OCI-LY1 (cell line): ENCODE results near the gene TIMM8B.

ENCODE experiments used
- H2AFZ ChIP-seq: fragments of 200-600 bp; sonication (generic), shearing (Covaris generic); 2 replicates; pipeline ENCODE4 v1.6.0; 2014; ENCODE audit warnings: antibody characterized with exemption, mild to moderate bottlenecking, low read length
- H3F3A ChIP-seq: fragments of 200-600 bp; sonication (generic), shearing (Covaris generic); 2 replicates; pipeline ENCODE4 v1.6.0; 2014; ENCODE audit warnings: mild to moderate bottlenecking, antibody characterized with exemption, low read length, moderate library complexity; ENCODE audit not compliant: insufficient read depth
- H3K27ac ChIP-seq: fragments of 200-600 bp; sonication (generic); 2 replicates; pipeline ENCODE4 v1.5.1; 2014; ENCODE audit warnings: low read length, mixed run types, mild to moderate bottlenecking, low read depth; ENCODE audit not compliant: poor library complexity, severe bottlenecking
- H3K27me3 ChIP-seq: fragments of 200-600 bp; sonication (generic); 2 replicates; pipeline ENCODE4 v1.6.0; 2014; ENCODE audit warnings: antibody characterized with exemption, mild to moderate bottlenecking, low read length, moderate library complexity; ENCODE audit not compliant: insufficient read depth
- H3K36me3 ChIP-seq: fragments of 200-600 bp; sonication (generic); 2 replicates; pipeline ENCODE4 v1.6.1; 2014; ENCODE audit warnings: mild to moderate bottlenecking, antibody characterized with exemption, low read length, moderate library complexity, mixed read lengths; ENCODE audit not compliant: insufficient read depth
- H3K4me1 ChIP-seq: fragments of 200-600 bp; sonication (generic); 2 replicates; pipeline ENCODE4 v1.5.1; 2014; ENCODE audit warnings: mild to moderate bottlenecking, low read length, moderate library complexity; ENCODE audit not compliant: insufficient read depth, severe bottlenecking
- H3K4me2 ChIP-seq: fragments of 200-600 bp; sonication (generic), shearing (Covaris generic); 2 replicates; pipeline ENCODE4 v1.6.1; 2014; ENCODE audit warnings: low read length
- H3K4me3 ChIP-seq: fragments of 200-600 bp; sonication (generic); 2 replicates; pipeline ENCODE4 v1.5.1; 2014; ENCODE audit warnings: low read length, low read depth, mild to moderate bottlenecking, mixed read lengths; ENCODE audit not compliant: poor library complexity, severe bottlenecking
- H3K79me2 ChIP-seq: fragments of 200-600 bp; shearing (Covaris generic); 2 replicates; pipeline ENCODE4 v1.6.1; 2016; ENCODE audit warnings: mixed run types, low read length, mixed read lengths; ENCODE audit not compliant: insufficient read depth
- H3K9ac ChIP-seq: fragments of 200-600 bp; sonication (generic), shearing (Covaris generic); 2 replicates; pipeline ENCODE4 v1.6.1; 2014; ENCODE audit warnings: mild to moderate bottlenecking, low read length, mixed read lengths
- H3K9me2 ChIP-seq: fragments of 200-600 bp; sonication (generic), shearing (Covaris generic); 2 replicates; pipeline ENCODE4 v1.6.1; 2014; ENCODE audit warnings: low read depth, mild to moderate bottlenecking, low read length, mixed read lengths
- H3K9me3 ChIP-seq: fragments of 200-600 bp; shearing (Covaris generic); 2 replicates; pipeline ENCODE4 v1.6.1; 2014; ENCODE audit warnings: low read length, mixed read lengths
- H4K20me1 ChIP-seq: fragments of 200-600 bp; sonication (generic), shearing (Covaris generic); 2 replicates; pipeline ENCODE4 v1.6.0; 2016; ENCODE audit warnings: mild to moderate bottlenecking, low read length; ENCODE audit not compliant: insufficient read depth
- EZH2 ChIP-seq: fragments of 200-600 bp; sonication (generic), shearing (Covaris generic); IDR thresholded peaks from 2 replicates; pipeline ENCODE4 v1.8.0; 2017; ENCODE audit warnings: borderline replicate concordance, mixed run types, mild to moderate bottlenecking, antibody characterized with exemption, low read length, moderate library complexity, mixed read lengths
- TF ChIP-seq, protein P1 (sequence below): fragments of 200-600 bp; sonication (generic), shearing (Covaris generic); IDR thresholded peaks from 2 replicates; pipeline ENCODE4 v1.5.1; 2017; ENCODE audit warnings: mild to moderate bottlenecking, antibody characterized with exemption, low read length, moderate library complexity, mixed read lengths

Gene TIMM8B

GRCh38 chr11:112044961-112045360, 41.6 kb downstream of the TIMM8B start:
- Histone ChIP-seq H3K27ac (no peak overlapping the region), H3K4me3 (no peak overlapping the region), H3K9ac (no peak overlapping the region), H3F3A (no peaks in the 10 kb centered on the region), H3K79me2 (peaks cover 14% of the 10 kb centered on the region; the same call in 1 of the 2 replicates), H3K36me3 (peaks cover 98% of the 10 kb centered on the region), H3K27me3 (no peaks in the 10 kb centered on the region), H3K4me1 (no peaks in the 10 kb centered on the region), H3K4me2 (no peak overlapping the region), H2AFZ (no peak overlapping the region), H3K9me2 (no peaks in the 10 kb centered on the region), H4K20me1 (no peaks in the 10 kb centered on the region), H3K9me3 (no peaks in the 10 kb centered on the region)
- TF ChIP-seq, protein P1, sequence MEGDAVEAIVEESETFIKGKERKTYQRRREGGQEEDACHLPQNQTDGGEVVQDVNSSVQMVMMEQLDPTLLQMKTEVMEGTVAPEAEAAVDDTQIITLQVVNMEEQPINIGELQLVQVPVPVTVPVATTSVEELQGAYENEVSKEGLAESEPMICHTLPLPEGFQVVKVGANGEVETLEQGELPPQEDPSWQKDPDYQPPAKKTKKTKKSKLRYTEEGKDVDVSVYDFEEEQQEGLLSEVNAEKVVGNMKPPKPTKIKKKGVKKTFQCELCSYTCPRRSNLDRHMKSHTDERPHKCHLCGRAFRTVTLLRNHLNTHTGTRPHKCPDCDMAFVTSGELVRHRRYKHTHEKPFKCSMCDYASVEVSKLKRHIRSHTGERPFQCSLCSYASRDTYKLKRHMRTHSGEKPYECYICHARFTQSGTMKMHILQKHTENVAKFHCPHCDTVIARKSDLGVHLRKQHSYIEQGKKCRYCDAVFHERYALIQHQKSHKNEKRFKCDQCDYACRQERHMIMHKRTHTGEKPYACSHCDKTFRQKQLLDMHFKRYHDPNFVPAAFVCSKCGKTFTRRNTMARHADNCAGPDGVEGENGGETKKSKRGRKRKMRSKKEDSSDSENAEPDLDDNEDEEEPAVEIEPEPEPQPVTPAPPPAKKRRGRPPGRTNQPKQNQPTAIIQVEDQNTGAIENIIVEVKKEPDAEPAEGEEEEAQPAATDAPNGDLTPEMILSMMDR: no peak
- TF ChIP-seq EZH2: no peak

GRCh38 chr11:112042961-112043304, 43.6 kb downstream of the TIMM8B start:
- no peak for TF ChIP-seq EZH2
- TF ChIP-seq, protein P1: no peak
- Histone ChIP-seq H3K4me3 (no peak overlapping the region), H4K20me1 (no peaks in the 10 kb centered on the region), H3F3A (no peaks in the 10 kb centered on the region), H3K4me1 (no peaks in the 10 kb centered on the region), H3K9me2 (no peaks in the 10 kb centered on the region), H3K27me3 (no peaks in the 10 kb centered on the region), H2AFZ (no peak overlapping the region), H3K27ac (no peak overlapping the region), H3K36me3 (peaks cover 96% of the 10 kb centered on the region), H3K79me2 (peaks cover 6% of the 10 kb centered on the region; the same call in 1 of the 2 replicates), H3K9ac (no peak overlapping the region), H3K9me3 (no peaks in the 10 kb centered on the region), H3K4me2 (no peak overlapping the region)

GRCh38 chr11:112042161-112042960, 44.2 kb downstream of the TIMM8B start:
- Histone ChIP-seq H3K4me1 (no peaks in the 10 kb centered on the region), H3K79me2 (peaks cover 6% of the 10 kb centered on the region; the same call in 1 of the 2 replicates), H3K27ac (no peak overlapping the region), H3K4me2 (no peak overlapping the region), H3K36me3 (peaks cover 96% of the 10 kb centered on the region), H3K27me3 (no peaks in the 10 kb centered on the region), H3K4me3 (no peak overlapping the region), H2AFZ (no peak overlapping the region), H3K9me3 (no peaks in the 10 kb centered on the region), H3K9me2 (no peaks in the 10 kb centered on the region), H3K9ac (no peak overlapping the region), H3F3A (no peaks in the 10 kb centered on the region), H4K20me1 (no peaks in the 10 kb centered on the region)
- TF ChIP-seq, protein P1: no peak
- no peak for TF ChIP-seq EZH2
